COLO668 (cell line): ENCODE data around the gene ZIC4.

ENCODE experiments used
- DNase-seq: peaks from one replicate; lab custom pipeline; 2025; ENCODE audit not compliant: unreplicated experiment; lab: John Stamatoyannopoulos, UW

Gene ZIC4

GRCh38 chr3:147405231-147406027, 914 bp downstream of the ZIC4 start:
- no peak for DNase-seq

GRCh38 chr3:147404800-147405230, 1.5 kb downstream of the ZIC4 start:
- DNase-seq = no peak

- DNase-seq = no peak
These were observed 2.1 kb downstream of the ZIC4 start for GRCh38 chr3:147404000-147404799.

- DNase-seq = no peak
These were observed 2.8 kb downstream of the ZIC4 start for GRCh38 chr3:147403511-147403910.

- DNase-seq = no peak
These were observed 4.2 kb downstream of the ZIC4 start for GRCh38 chr3:147402159-147402558.

- DNase-seq = no peak
These were observed 4.9 kb downstream of the ZIC4 start for GRCh38 chr3:147401421-147401820.

GRCh38 chr3:147400999-147401398, 5.3 kb downstream of the ZIC4 start:
- DNase-seq = no peak

- DNase-seq = no peak
These were observed 6.2 kb downstream of the ZIC4 start for GRCh38 chr3:147400111-147400510.

GRCh38 chr3:147398813-147399534, 7.4 kb downstream of the ZIC4 start:
- no peak for DNase-seq

- no peak for DNase-seq
These were observed 8.2 kb downstream of the ZIC4 start for GRCh38 chr3:147397875-147398812.

GRCh38 chr3:147397155-147397874, 9.0 kb downstream of the ZIC4 start:
- DNase-seq = no peak

GRCh38 chr3:147396712-147397046, 9.7 kb downstream of the ZIC4 start:
- no peak for DNase-seq

- DNase-seq = no peak
These were observed 10.2 kb downstream of the ZIC4 start for GRCh38 chr3:147395899-147396711.

GRCh38 chr3:147394884-147395225, 11.5 kb downstream of the ZIC4 start:
- no peak for DNase-seq

- no peak for DNase-seq
These were observed 12.1 kb downstream of the ZIC4 start for GRCh38 chr3:147393943-147394883.

GRCh38 chr3:147393261-147393942, 12.9 kb downstream of the ZIC4 start:
- DNase-seq = no peak

- peak; percentile 57 for DNase-seq
These were observed 13.8 kb downstream of the ZIC4 start for GRCh38 chr3:147392625-147392946.
